GM10266 (cell line): Measurements from ENCODE around the gene RNLS.

Experiments
- DNase-seq: peaks from one replicate; pipeline ENCODE4 v3.0.0; 2012; ENCODE audit errors: extremely low spot score
- CTCF ChIP-seq: IDR thresholded peaks from 2 replicates; pipeline ENCODE4 v1.5.1; 2012; ENCODE audit warnings: mild to moderate bottlenecking, low read depth; ENCODE audit not compliant: control insufficient read depth, insufficient read depth; ENCODE audit errors: missing control alignments

RNLS gene

GRCh38 chr10:88530093-88530492 lies 53.0 kb downstream of the RNLS start:
- no peak for TF ChIP-seq CTCF
- no peak for DNase-seq

GRCh38 chr10:88528806-88529570 lies 54.1 kb downstream of the RNLS start:
- DNase-seq: no peak
- no peak for TF ChIP-seq CTCF

- TF ChIP-seq CTCF: no peak
- no peak for DNase-seq
Measured at GRCh38 chr10:88528201-88528600, 54.9 kb downstream of the RNLS start.

GRCh38 chr10:88527245-88527644 lies 55.9 kb downstream of the RNLS start:
- DNase-seq: no peak
- TF ChIP-seq CTCF: no peak

- TF ChIP-seq CTCF: no peak
- no peak for DNase-seq
Measured at GRCh38 chr10:88526501-88527105, 56.5 kb downstream of the RNLS start.

GRCh38 chr10:88525371-88526069 lies 57.6 kb downstream of the RNLS start:
- DNase-seq: no peak
- no peak for TF ChIP-seq CTCF
